COLO668 (cell line): ENCODE measurements around the gene ACAT2.
A peak's percentile ranks its signal among the peaks of the same experiment; 100 is the strongest.
"Not testable (repeated sequence)": the region's sequence is repeated elsewhere in the genome, so short reads cannot be mapped to it uniquely, and the experiment has no call there.

Experiments used
- DNase-seq: peaks from one replicate; lab custom pipeline; 2025; ENCODE audit not compliant: unreplicated experiment; lab: John Stamatoyannopoulos, UW

ACAT2 gene

GRCh38 chr6:159761873-159762680, at the start of gene ACAT2:
Gene ACAT2, plus strand, starts transcription at chr6:159762045. Its CDS starts 43 bp downstream, at chr6:159762088.
- peak; percentile 89 for DNase-seq

- not testable (repeated sequence) for DNase-seq
These were observed 49.5 kb upstream of the ACAT2 start for GRCh38 chr6:159712389-159712788.

GRCh38 chr6:159713984-159714383, 47.9 kb upstream of the ACAT2 start:
- DNase-seq, result no peak

GRCh38 chr6:159714404-159714803, 47.4 kb upstream of the ACAT2 start:
- DNase-seq, result no peak

GRCh38 chr6:159715166-159715565, 46.7 kb upstream of the ACAT2 start:
- no peak for DNase-seq

GRCh38 chr6:159715605-159716004, 46.2 kb upstream of the ACAT2 start:
- no peak for DNase-seq

GRCh38 chr6:159716247-159717096, 45.4 kb upstream of the ACAT2 start:
- DNase-seq, result no peak

GRCh38 chr6:159718634-159719033, 43.2 kb upstream of the ACAT2 start:
- no peak for DNase-seq

GRCh38 chr6:159719287-159719686, 42.6 kb upstream of the ACAT2 start:
- no peak for DNase-seq

- DNase-seq, result peak; percentile 11
These were observed 41.1 kb upstream of the ACAT2 start for GRCh38 chr6:159720708-159721107.

- DNase-seq, result not testable (repeated sequence)
These were observed 39.9 kb upstream of the ACAT2 start for GRCh38 chr6:159721981-159722380.

- DNase-seq, result no peak
These were observed 39.2 kb upstream of the ACAT2 start for GRCh38 chr6:159722655-159723054.

GRCh38 chr6:159723259-159723658, 38.6 kb upstream of the ACAT2 start:
- no peak for DNase-seq

GRCh38 chr6:159724778-159725177, 37.1 kb upstream of the ACAT2 start:
- no peak for DNase-seq

- DNase-seq, result not testable (repeated sequence)
These were observed 36.6 kb upstream of the ACAT2 start for GRCh38 chr6:159725208-159725607.

- no peak for DNase-seq
These were observed 35.5 kb upstream of the ACAT2 start for GRCh38 chr6:159726255-159726917.

GRCh38 chr6:159726918-159727716, 34.7 kb upstream of the ACAT2 start, which contains the start of gene WTAP:
Gene WTAP, plus strand, starts transcription at chr6:159727506. Its CDS starts 8,760 bp downstream, at chr6:159736266.
- peak; percentile 95 for DNase-seq

- DNase-seq, result peak; percentile 72
These were observed 34.0 kb upstream of the ACAT2 start for GRCh38 chr6:159727717-159728445.

GRCh38 chr6:159728531-159728964, 33.3 kb upstream of the ACAT2 start:
- no peak for DNase-seq
